Urothelium cell line (cell line): ENCODE results near the gene PNPLA5.

Experiments used
- DNase-seq: peaks from one replicate; pipeline ENCODE4 v3.0.0; 2011; ENCODE audit warnings: low spot score, mixed read lengths
- FAIRE-seq: peaks from 2 replicates; lab custom pipeline; 2011; peaks lifted over from hg19 to GRCh38; lab: Jason Lieb, UNC

The PNPLA5 gene

GRCh38 chr22:43858156-43858895 lies 33.5 kb downstream of the PNPLA5 start:
- FAIRE-seq (no peak), DNase-seq (no peak)

DNA sequence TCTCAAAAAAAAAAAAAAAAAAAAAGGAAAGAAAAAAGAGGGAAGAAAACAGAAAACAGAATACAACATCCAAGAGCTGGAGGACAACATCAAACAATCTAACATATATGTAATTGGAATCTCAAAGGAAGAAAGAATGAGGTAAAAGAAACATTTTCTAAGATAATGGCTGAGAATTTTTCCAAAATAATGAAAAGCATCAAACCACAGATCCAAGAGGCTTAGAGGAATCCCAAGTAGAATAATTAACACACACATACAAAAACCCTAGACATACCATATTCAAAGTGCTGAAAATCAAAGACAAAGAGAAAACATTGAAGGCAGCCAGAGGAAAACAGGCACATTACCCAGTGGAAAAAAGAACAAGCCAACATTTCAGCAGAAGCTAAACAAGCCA lies 34.4 kb downstream of the PNPLA5 start:
- FAIRE-seq: no peak
- DNase-seq: no peak

DNA sequence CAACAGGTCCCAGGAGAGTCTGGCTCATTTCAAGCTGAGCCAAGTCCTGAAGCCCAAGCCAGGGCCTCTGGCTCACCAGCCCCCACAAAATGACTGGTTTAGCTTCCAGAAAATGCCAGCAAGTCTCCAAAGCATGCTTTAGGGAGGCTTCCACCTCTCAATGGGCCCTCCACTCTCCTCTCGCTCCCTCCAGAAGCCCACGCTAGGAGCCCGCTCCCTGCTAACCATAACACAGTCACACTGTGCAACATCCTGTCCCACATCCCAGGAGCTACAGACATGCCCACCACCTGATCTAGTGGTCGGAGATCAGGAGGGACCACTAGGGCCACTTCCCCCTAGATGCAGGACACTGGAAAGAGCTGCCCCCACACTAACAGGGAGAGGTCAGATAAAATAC lies 36.4 kb downstream of the PNPLA5 start:
- no peak for DNase-seq
- FAIRE-seq: no peak

GRCh38 chr22:43854786-43855271 lies 37.0 kb downstream of the PNPLA5 start:
- FAIRE-seq (no peak), DNase-seq (no peak)

GRCh38 chr22:43854121-43854785 lies 37.6 kb downstream of the PNPLA5 start:
- FAIRE-seq: no peak
- DNase-seq: no peak

DNA sequence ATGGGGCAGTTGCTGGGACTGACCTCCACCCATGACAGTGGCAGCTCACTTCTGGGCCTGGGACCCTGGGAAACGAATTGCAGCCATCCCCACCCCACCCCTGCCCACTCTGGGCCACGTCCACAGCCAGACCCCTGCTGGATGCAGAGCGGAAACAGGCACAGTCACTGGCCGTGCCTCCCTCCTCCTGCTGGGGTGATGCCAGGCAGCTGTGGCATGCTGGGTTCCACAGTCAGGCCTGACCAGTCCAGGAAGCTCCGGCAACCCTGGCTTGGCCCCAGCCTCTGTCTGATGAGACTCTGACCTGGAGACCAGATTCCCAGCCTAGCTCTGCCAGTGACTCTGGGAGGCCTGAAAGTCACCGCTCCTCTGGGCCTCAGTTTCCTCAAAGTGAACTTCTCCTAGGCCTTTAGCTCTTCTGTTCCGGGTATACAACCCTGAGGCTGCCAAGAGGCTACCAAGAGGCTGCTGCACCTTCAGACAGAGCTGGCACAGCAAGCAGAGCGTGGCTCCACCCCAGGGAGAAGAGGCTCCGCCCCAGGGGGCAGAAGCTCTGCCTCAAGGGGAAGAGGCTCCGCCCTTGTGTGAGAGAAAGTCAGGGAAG lies 38.4 kb downstream of the PNPLA5 start:
- DNase-seq (no peak), FAIRE-seq (no peak)

DNA sequence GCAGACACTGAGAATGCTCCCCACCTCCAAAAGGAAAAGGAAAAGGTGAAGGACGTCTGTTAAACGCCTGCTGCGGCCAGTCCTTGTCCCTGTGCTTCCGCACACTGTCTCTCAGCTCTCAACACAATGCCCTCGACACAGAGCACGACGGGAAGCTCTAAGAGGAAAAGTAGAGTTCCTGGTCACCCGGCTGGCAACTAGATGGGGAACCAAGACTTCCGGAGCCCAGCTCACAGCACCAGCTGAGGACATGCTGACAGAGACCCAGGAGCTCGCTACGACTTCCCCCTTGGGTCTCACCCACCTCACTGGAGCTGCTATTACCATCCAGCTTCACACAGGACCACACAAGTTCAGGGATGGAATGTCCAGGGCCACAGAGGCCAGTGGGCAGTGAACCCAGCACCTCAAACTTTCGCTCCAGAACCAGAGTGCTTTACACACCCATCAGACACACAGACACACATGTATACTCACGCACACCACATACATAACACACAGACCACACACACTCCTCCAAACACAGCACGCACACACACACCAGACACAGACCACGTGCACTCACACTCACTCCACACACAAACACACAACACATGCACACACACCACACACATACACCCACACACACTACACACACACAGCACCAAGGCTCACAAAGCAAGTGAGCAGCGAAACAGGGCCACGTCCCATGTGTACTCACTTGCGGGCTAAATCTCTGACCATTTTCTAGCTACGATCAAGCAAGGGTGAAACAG lies 39.1 kb downstream of the PNPLA5 start:
- FAIRE-seq: peak; percentile 85
- no peak for DNase-seq

DNA sequence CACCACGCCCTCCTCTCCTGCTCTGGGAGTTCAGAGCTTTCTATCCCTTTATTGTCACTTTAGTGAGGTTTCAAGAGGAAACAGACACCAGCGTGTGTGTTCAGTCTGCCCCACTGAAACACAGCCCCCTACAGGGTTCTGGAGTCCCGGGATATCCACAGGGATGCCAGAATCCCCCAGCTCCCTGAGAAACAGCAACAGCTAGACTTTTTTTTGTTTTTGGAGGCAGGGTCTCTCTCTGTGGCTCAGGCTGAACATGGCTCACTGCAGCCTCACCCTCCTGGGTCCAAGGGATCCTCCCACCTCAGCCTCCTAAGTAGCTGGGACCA lies 39.9 kb downstream of the PNPLA5 start:
- no peak for DNase-seq
- FAIRE-seq: no peak

GRCh38 chr22:43851058-43851978 lies 40.5 kb downstream of the PNPLA5 start:
- peak; percentile 89 for FAIRE-seq
- no peak for DNase-seq

- DNase-seq: no peak
- no peak for FAIRE-seq
These were observed 41.3 kb downstream of the PNPLA5 start for GRCh38 chr22:43850529-43850928.

GRCh38 chr22:43849731-43850130 lies 42.1 kb downstream of the PNPLA5 start:
- no peak for FAIRE-seq

DNA sequence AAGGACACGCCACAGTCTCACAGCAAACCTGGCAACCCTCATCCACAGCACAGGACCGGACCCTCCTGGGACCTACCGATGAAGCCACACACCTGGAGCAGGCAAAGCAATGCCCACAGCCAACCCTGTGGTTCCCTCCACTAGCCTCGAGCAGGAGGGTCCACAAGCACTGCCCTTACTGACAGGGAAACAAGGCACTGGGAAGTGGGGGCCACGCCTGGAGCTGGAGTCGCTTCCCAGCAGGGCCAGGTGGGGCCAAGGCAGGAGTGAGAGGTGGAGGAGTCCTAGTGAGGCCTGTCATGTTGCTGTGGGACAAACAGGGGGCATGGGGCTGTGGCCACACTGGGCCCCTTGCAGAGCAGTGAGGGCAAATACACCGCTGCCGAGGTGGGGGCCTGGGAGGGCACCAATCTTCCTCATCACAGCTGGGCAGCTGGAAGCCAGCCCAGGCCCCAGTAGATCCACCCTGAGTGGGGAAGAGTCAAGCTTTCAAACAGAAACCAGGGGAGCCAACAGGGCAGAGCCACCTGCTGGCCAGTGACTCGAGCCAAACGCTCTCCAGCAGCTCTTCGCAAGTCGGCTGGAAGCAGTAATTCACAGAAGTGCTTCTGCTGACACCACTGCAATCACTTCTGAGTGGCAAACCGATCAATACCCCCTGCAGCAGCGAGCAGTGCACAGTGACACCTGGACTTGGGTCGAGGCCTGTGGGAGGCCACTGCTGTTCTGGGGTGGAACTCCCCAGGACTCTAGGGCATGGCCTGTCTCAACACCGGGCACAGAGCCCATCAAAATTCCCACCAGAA lies 43.2 kb downstream of the PNPLA5 start:
- peak; percentile 38 for DNase-seq

More at GRCh38 chr22:43849731-43850130, 42.1 kb downstream of the PNPLA5 start:
- DNase-seq: no peak

DNA sequence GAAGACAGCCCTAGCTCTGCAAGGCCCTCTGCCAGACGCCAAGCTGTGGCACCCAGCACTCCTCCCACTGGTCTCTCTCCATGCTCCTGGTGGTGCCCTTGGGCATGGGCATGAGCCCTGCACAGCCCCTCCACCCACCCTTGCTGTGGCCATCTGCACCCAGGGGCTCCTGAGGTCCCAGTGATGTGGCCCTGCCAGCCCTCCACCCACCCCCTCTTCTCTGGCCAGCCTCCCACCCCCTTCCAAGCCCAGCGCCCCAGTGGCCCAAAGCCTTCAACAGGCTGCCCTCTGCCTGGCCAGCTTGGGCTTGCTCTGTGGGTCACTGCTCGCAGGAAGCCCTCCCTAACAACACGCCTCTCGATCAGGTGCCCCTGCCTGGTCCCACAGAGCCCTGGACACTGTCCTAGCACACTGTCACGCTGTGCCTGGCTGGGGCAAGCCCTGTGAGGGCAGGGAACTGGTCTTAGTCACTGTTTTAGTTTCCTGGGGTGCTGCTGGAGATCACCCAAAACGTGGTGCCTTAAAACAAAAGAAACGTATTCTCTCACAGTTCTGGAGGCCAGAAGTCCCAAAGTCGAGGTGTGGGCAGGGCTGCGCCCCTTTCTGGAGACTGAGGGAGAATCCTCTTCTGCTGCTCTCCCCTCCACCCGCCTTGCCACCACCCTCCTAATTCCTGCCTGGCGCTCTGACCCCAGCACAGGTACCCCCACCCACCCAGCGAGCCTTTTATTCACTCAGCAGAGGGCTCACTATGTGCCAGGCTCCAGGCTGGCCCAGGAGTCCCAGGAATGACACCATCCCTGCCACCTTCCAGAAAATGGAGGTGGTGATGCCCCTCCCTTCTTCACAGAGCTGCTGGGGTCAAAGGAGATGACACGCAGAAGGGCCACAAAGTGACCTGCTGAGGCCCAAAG lies 44.2 kb downstream of the PNPLA5 start:
- FAIRE-seq (no peak), DNase-seq (no peak)

More for the DNA sequence above, 43.2 kb downstream of the PNPLA5 start:
- FAIRE-seq: no peak

DNA sequence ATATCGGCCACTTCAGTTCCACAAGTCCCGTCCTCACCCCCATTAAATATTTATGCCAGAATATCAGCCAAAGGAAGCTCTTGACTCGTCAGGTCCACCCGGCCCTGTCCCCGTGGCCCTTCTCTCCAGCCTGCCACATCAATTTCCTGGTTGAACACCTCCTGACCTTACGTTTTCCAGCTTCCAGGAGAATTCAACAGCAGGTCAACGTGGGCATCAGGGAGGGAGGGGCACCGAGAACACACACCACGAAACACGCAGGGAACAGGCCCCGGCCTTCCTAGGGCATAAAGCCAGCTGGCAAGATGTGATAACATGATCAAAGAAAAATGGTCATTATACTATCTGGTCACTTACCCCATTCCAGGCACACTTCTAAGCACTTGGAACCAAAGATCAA lies 44.8 kb downstream of the PNPLA5 start:
- no peak for FAIRE-seq
- DNase-seq: no peak

GRCh38 chr22:43845981-43846380 lies 45.8 kb downstream of the PNPLA5 start:
- FAIRE-seq: no peak
- no peak for DNase-seq

- DNase-seq (no peak), FAIRE-seq (no peak)
These were observed 47.0 kb downstream of the PNPLA5 start for GRCh38 chr22:43844560-43845545.
